A673 (cell line): ENCODE measurements around the gene SH3RF1. TPM values are rescaled to one million over a fixed set of nuclear protein-coding genes. Genes with fewer than 3 reads are reported as not detected.

Experiments used
- BruUV-seq: library from RNA; stranded (reverse); fragments of 400-500 nt; replicated peaks from 2 replicates; lab custom pipeline; 2021; lab: Mats Ljungman, UMichigan
- CTCF ChIA-PET: fragments of 300-600 bp; sonication (Branson Sonifier 250); formaldehyde crosslinking; loops from one replicate; lab custom pipeline; 2022; ENCODE audit warnings: antibody characterized with exemption; lab: Charles Lee
- POLR2A ChIA-PET: fragments of 300-600 bp; sonication (Branson Sonifier 250); formaldehyde crosslinking; loops from one replicate; lab custom pipeline; 2022; ENCODE audit warnings: antibody characterized with exemption; ENCODE audit not compliant: low non-redundant PET; lab: Charles Lee
- DNase-seq: peaks from one replicate; pipeline ENCODE4 v3.0.0-alpha.2; 2015; ENCODE audit warnings: low spot score
- H3K27ac ChIP-seq: fragments of 200-600 bp; sonication (generic); 2 replicates; pipeline ENCODE4 v1.5.1; 2016; ENCODE audit warnings: mixed run types, low read depth, mild to moderate bottlenecking, mixed read lengths, antibody characterized with exemption, low read length; ENCODE audit not compliant: poor library complexity, severe bottlenecking
- H3K27me3 ChIP-seq: fragments of 200-600 bp; sonication (generic); replicated peaks from 2 replicates; pipeline ENCODE4 v1.6.1; 2017; ENCODE audit warnings: mixed run types, low read depth, mild to moderate bottlenecking, mixed read lengths, antibody characterized with exemption, low read length; ENCODE audit not compliant: insufficient read depth, poor library complexity
- H3K36me3 ChIP-seq: fragments of 200-600 bp; sonication (generic); 2 replicates; pipeline ENCODE4 v1.6.1; 2016; ENCODE audit warnings: mixed run types, mild to moderate bottlenecking, mixed read lengths, antibody characterized with exemption, low read length; ENCODE audit not compliant: insufficient read depth, poor library complexity, severe bottlenecking
- H3K4me1 ChIP-seq: fragments of 200-600 bp; sonication (generic); 2 replicates; pipeline ENCODE4 v1.6.1; 2017; ENCODE audit warnings: mixed run types, mild to moderate bottlenecking, mixed read lengths, antibody characterized with exemption, low read length; ENCODE audit not compliant: insufficient read depth, poor library complexity, severe bottlenecking
- H3K4me3 ChIP-seq: fragments of 200-600 bp; sonication (generic); 2 replicates; pipeline ENCODE4 v1.5.1; 2016; ENCODE audit warnings: low read depth, mixed run types, mild to moderate bottlenecking, mixed read lengths, low read length; ENCODE audit not compliant: poor library complexity, severe bottlenecking
- H3K9me3 ChIP-seq: fragments of 200-600 bp; sonication (generic); 2 replicates; pipeline ENCODE4 v1.6.1; 2016; ENCODE audit warnings: mixed run types, low read depth, mild to moderate bottlenecking, mixed read lengths, antibody characterized with exemption, low read length; ENCODE audit not compliant: poor library complexity, severe bottlenecking
- EZH2 ChIP-seq: fragments of 200-600 bp; sonication (generic); IDR thresholded peaks from 2 replicates; pipeline ENCODE4 v1.6.1; 2017; ENCODE audit warnings: borderline replicate concordance, low read depth, mild to moderate bottlenecking, mixed read lengths, antibody characterized with exemption, low read length; ENCODE audit not compliant: poor library complexity, severe bottlenecking
- intact Hi-C: fragments of 100-400 bp; cut with micrococcal nuclease; formaldehyde crosslinking; loops from one replicate; pipeline ENCODE4 v1.10.0; 2022; ENCODE audit not compliant: unreplicated experiment
- total RNA-seq: library from RNA; stranded (reverse); gene quantifications from 2 replicates; pipeline ENCODE4 v1.2.3, GENCODE V29; 2021
- TF ChIP-seq, protein P1 (sequence below): fragments of 300-800, 200-600 bp; sonication (generic); conservative IDR thresholded peaks from 2 replicates; pipeline ENCODE4 v1.5.1; 2017; ENCODE audit warnings: low read depth, mild to moderate bottlenecking, antibody characterized with exemption, low read length, moderate library complexity, mixed read lengths

SH3RF1 gene
- total RNA-seq, 1 experiment from 2014 or later: 15.3 TPM

DNA sequence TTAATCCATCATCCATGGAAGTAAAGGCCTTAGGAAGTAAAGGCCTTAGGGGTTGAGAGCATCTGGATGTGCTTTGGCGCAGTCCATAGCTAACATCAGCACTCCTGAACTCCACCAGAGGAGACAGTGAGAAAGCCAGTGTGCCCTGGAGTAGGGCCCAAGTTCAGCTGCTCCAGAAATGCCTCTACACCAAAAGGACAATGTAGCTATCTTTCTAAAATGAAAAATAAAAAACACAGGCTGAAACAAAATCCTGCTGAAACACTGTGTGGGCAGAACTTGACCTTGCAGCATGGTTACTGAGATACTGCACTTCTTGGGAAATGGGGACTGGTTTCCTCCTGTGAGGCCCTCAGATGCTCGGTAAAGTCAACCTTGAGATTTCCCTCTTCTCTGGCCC lies 29.3 kb downstream of the SH3RF1 start:
- POLR2A ChIA-PET: no interaction called here
- Histone ChIP-seq H3K36me3 (no peaks in the 10 kb centered on the region), H3K27ac (no peak overlapping the region), H3K27me3 (no peaks in the 10 kb centered on the region), H3K4me1 (peaks cover 15% of the 10 kb centered on the region), H3K9me3 (no peaks in the 10 kb centered on the region), H3K4me3 (no peak overlapping the region)
- TF ChIP-seq, protein P1, sequence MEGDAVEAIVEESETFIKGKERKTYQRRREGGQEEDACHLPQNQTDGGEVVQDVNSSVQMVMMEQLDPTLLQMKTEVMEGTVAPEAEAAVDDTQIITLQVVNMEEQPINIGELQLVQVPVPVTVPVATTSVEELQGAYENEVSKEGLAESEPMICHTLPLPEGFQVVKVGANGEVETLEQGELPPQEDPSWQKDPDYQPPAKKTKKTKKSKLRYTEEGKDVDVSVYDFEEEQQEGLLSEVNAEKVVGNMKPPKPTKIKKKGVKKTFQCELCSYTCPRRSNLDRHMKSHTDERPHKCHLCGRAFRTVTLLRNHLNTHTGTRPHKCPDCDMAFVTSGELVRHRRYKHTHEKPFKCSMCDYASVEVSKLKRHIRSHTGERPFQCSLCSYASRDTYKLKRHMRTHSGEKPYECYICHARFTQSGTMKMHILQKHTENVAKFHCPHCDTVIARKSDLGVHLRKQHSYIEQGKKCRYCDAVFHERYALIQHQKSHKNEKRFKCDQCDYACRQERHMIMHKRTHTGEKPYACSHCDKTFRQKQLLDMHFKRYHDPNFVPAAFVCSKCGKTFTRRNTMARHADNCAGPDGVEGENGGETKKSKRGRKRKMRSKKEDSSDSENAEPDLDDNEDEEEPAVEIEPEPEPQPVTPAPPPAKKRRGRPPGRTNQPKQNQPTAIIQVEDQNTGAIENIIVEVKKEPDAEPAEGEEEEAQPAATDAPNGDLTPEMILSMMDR: no peak
- TF ChIP-seq EZH2: no peak
- no peak for DNase-seq
- intact Hi-C loops: no loop called here
- BruUV-seq: no TSS peak
- CTCF ChIA-PET: no interaction called here

DNA sequence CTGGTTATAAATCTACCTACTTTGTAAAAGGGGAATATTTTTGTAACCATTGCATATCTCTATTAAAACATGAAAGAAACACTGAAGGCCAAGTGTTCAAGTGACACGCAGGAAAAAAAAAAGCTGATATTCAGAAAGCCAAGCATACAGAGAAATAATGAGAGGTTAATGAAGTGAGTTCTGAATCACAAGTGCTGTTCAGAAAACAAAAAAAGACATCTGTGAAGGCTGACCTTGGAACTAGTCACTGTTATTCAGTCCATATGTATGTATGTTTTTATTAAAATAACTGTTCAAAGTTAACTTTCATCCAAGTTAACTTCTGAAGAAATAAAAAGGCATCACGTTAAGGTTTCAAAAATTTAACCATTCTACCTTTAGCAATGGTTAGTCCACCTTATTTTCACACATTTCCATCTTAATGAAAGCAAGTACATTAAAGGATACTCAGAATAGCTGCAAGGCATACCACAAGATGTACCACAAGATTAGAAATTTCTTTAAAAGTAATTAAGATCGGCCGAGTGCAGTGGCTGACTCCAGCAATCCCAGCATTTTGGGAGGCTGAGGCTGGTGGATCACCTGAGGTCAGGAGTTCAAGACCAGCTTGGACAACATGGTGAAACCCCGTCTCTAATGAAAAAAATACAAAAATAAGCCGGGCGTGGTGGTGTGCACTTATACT lies 31.4 kb downstream of the SH3RF1 start:
- DNase-seq: no peak
- no TSS peak for BruUV-seq
- H3K36me3 ChIP-seq: no peaks in the 10 kb centered on the region
- POLR2A ChIA-PET: no interaction called here
- H3K9me3 ChIP-seq: no peaks in the 10 kb centered on the region
- intact Hi-C loops: no loop called here
- no peak overlapping the region for H3K4me3 ChIP-seq
- no peak for TF ChIP-seq EZH2
- TF ChIP-seq, protein P1: no peak
- H3K4me1 ChIP-seq: peaks cover 8% of the 10 kb centered on the region
- CTCF ChIA-PET: no interaction called here
- no peak overlapping the region for H3K27ac ChIP-seq
- no peaks in the 10 kb centered on the region for H3K27me3 ChIP-seq

DNA sequence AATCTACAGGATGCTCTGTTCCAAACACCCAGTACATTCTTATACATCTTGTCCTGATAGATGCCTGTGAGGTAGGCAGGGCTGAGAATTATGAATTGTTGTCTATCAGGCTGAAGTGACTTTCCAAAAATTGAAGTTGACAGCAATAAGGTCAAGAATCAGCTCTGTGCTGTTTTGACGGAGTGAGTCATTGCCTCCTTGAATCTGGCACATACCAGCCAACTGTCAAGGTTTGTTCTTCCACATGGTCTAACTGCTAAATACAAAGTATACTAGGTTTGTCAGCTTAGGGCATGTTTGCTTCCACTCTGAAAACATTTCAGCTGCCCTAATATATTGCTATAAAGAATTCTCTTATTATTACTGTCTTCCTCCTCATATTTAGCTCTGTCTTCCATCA lies 32.3 kb downstream of the SH3RF1 start:
- Histone ChIP-seq H3K4me1 (no peaks in the 10 kb centered on the region), H3K27ac (no peak overlapping the region), H3K9me3 (no peaks in the 10 kb centered on the region), H3K4me3 (no peak overlapping the region), H3K27me3 (no peaks in the 10 kb centered on the region), H3K36me3 (no peaks in the 10 kb centered on the region)
- DNase-seq: no peak
- BruUV-seq: no TSS peak
- intact Hi-C loops: no loop called here
- TF ChIP-seq, protein P1: no peak
- no peak for TF ChIP-seq EZH2
- ChIA-PET POLR2A (no interaction called here), CTCF (no interaction called here)
